ENCODE measurements around the gene AGPAT2. TPM values are rescaled to one million over a fixed set of nuclear protein-coding genes. Genes with fewer than 3 reads are reported as not detected.

The AGPAT2 gene
- total RNA-seq, 1 donor from 2014 or later = 36.4 TPM

GRCh38 chr9:136676920-136677686, 10.2 kb downstream of the AGPAT2 start:
- Mint-ChIP-seq H3K27me3 (ENCODE audit: unreplicated experiment) (no peaks in the 10 kb centered on the region), H3K27ac (ENCODE audit: unreplicated experiment) (no peak overlapping the region), H3K4me3 (ENCODE audit: unreplicated experiment) (no peak overlapping the region), H3K4me1 (ENCODE audit: unreplicated experiment) (no peaks in the 10 kb centered on the region), H3K36me3 (ENCODE audit: unreplicated experiment) (peaks cover 2% of the 10 kb centered on the region), H3K9me3 (ENCODE audit: unreplicated experiment) (no peaks in the 10 kb centered on the region)
- TF ChIP-seq CTCF (IDR thresholded peaks at IDR 0.05) = no peak
- no peak for DNase-seq (ENCODE audit: extremely low spot score, unreplicated experiment)

GRCh38 chr9:136676297-136676794, 10.9 kb downstream of the AGPAT2 start:
- H3K9me3 Mint-ChIP-seq (ENCODE audit: unreplicated experiment) = no peaks in the 10 kb centered on the region
- TF ChIP-seq CTCF (IDR thresholded peaks at IDR 0.05) = no peak
- H3K27ac Mint-ChIP-seq (ENCODE audit: unreplicated experiment) = no peak overlapping the region
- DNase-seq (ENCODE audit: extremely low spot score, unreplicated experiment) = no peak
- no peaks in the 10 kb centered on the region for H3K27me3 Mint-ChIP-seq (ENCODE audit: unreplicated experiment)
- H3K4me3 Mint-ChIP-seq (ENCODE audit: unreplicated experiment) = no peak overlapping the region
- H3K4me1 Mint-ChIP-seq (ENCODE audit: unreplicated experiment) = no peaks in the 10 kb centered on the region
- H3K36me3 Mint-ChIP-seq (ENCODE audit: unreplicated experiment) = peaks cover 2% of the 10 kb centered on the region

- Mint-ChIP-seq H3K36me3 (ENCODE audit: unreplicated experiment) (peaks cover 2% of the 10 kb centered on the region), H3K9me3 (ENCODE audit: unreplicated experiment) (no peaks in the 10 kb centered on the region), H3K27ac (ENCODE audit: unreplicated experiment) (no peak overlapping the region), H3K4me1 (ENCODE audit: unreplicated experiment) (no peaks in the 10 kb centered on the region), H3K4me3 (ENCODE audit: unreplicated experiment) (no peak overlapping the region), H3K27me3 (ENCODE audit: unreplicated experiment) (no peaks in the 10 kb centered on the region)
- no peak for TF ChIP-seq CTCF (IDR thresholded peaks at IDR 0.05)
- DNase-seq (ENCODE audit: extremely low spot score, unreplicated experiment) = no peak
Observed at GRCh38 chr9:136675477-136676296, 11.6 kb downstream of the AGPAT2 start.

- H3K4me1 Mint-ChIP-seq (ENCODE audit: unreplicated experiment) = no peaks in the 10 kb centered on the region
- H3K27ac Mint-ChIP-seq (ENCODE audit: unreplicated experiment) = no peak overlapping the region
- H3K9me3 Mint-ChIP-seq (ENCODE audit: unreplicated experiment) = no peaks in the 10 kb centered on the region
- TF ChIP-seq CTCF (IDR thresholded peaks at IDR 0.05) = no peak
- no peaks in the 10 kb centered on the region for H3K27me3 Mint-ChIP-seq (ENCODE audit: unreplicated experiment)
- no peak overlapping the region for H3K4me3 Mint-ChIP-seq (ENCODE audit: unreplicated experiment)
- no peak for DNase-seq (ENCODE audit: extremely low spot score, unreplicated experiment)
- peaks cover 2% of the 10 kb centered on the region for H3K36me3 Mint-ChIP-seq (ENCODE audit: unreplicated experiment)
Observed at GRCh38 chr9:136674786-136675349, 12.4 kb downstream of the AGPAT2 start.

Data from osteocyte (in vitro differentiated cells).